Right lobe of liver (tissue), 6 donors: ENCODE data around the gene PRDM16. TPM values are rescaled to one million over a fixed set of nuclear protein-coding genes. Genes with fewer than 3 reads are reported as not detected.

Experiments used
- ATAC-seq, 4 donors: fragments of 200-7000 bp; cut with Tn5 transposase; one replicate each; pipeline ENCODE4 v1.9.1; 2020; ENCODE audit warnings: mild to moderate bottlenecking in 4 of 4, moderate library complexity in 4 of 4
- DNase-seq, 3 donors: peaks; one replicate each; pipeline ENCODE4 v3.0.0-alpha.2; 2020
- H3K27ac ChIP-seq, 3 donors: fragments of 200-600 bp; one replicate each; pipeline ENCODE4 v1.8.0; 2022
- H3K27me3 ChIP-seq, 2 donors: fragments of 200-600 bp; one replicate each; pipeline ENCODE4 v1.8.0; 2022
- H3K36me3 ChIP-seq, 4 donors: fragments of 200-600 bp; sonication (generic) in 1 of 4; one replicate each; pipeline versions ENCODE4 v1.5.1 to v1.8.0; 2017 to 2022; ENCODE audit warnings: control low read depth in 1 of 4
- H3K4me1 ChIP-seq, 4 donors: fragments of 200-600 bp; sonication (generic) in 1 of 4; one replicate each; pipeline versions ENCODE4 v1.5.1 to v1.8.0; 2017 to 2022; ENCODE audit warnings: control low read depth in 1 of 4
- H3K4me3 ChIP-seq, 3 donors: fragments of 200-600 bp; one replicate each; pipeline ENCODE4 v1.8.0; 2022
- H3K9me3 ChIP-seq, 4 donors: fragments of 200-600 bp; sonication (generic) in 1 of 4; one replicate each; pipeline versions ENCODE4 v1.5.1 to v1.8.0; 2017 to 2022; ENCODE audit warnings: control low read depth in 1 of 4
- CTCF ChIP-seq, 4 donors: fragments of 200-600 bp in 3 of 4; fragments of 450-650 bp in 1 of 4; IDR thresholded peaks; one replicate each; pipeline versions ENCODE4 v1.5.1 to v1.8.0; 2016 to 2022; ENCODE audit warnings: antibody characterized with exemption in 4 of 4, mild to moderate bottlenecking in 2 of 4
- POLR2A ChIP-seq: fragments of 450-650 bp; IDR thresholded peaks from one replicate; pipeline ENCODE4 v1.6.1; 2017; ENCODE audit warnings: antibody characterized with exemption, mild to moderate bottlenecking
- WGBS: methylation state at CpG from one replicate; pipeline ENCODE4 v1.1.6; 2018; ENCODE audit warnings: low coverage, low lambda C conversion rate; ENCODE audit not compliant: insufficient coverage; ENCODE audit errors: missing lambda C conversion rate; 5-methylcytosine and 5-hydroxymethylcytosine counted together
- intact Hi-C, 2 donors: fragments of 100-400 bp; cut with DNase I; formaldehyde crosslinking; loops; one replicate each; pipeline versions ENCODE4 v1.11.2 to v1.14.1; 2022
- total RNA-seq, 6 experiments: library from RNA; depleted of rRNA in 2 of 6; stranded (reverse); fragments of >200 nt in 2 of 6; fragmentation: NEBNext Ultra II Directional in 3 of 6; extraction: Animal tissue kit (Norgen Biotek cat#: 25700) in 3 of 6; gene quantifications; one replicate each; pipeline versions ENCODE4 v1.1.0 to v1.2.4, GENCODE V29; 2016 to 2023
- donor health status: DM: no; HTN: yes; CAD: no.
- donor health status: DM: no; HTN: no; CAD: no.
- donor health status: DM: no; HTN: no; CAD: no.
- donor health status: DM: no; HTN: yes; CAD: no.
- donor health status: DM: no; HTN: yes; CAD: no.

The PRDM16 gene
- total RNA-seq, 6 experiments from 2014 or later, result 0.06 to 0.75 (median 0.28) TPM

GRCh38 chr1:3077081-3077480 lies 8.1 kb downstream of the PRDM16 start:
- TF ChIP-seq CTCF (IDR thresholded peaks at IDR 0.05) (no peak), POLR2A (no peak)
- H3K27me3 ChIP-seq, result peaks cover 0 to 5% of the 10 kb centered on the region in 2 donors
- no peaks in the 10 kb centered on the region for H3K36me3 ChIP-seq
- no peaks in the 10 kb centered on the region for H3K4me1 ChIP-seq
- no peak overlapping the region for H3K27ac ChIP-seq
- DNase-seq (no peak), ATAC-seq (no peak)
- intact Hi-C loops, result no loop called here
- no peak overlapping the region for H3K4me3 ChIP-seq
- 53% methylated on average over 2 of the region's 9 CpGs for WGBS
- no peaks in the 10 kb centered on the region for H3K9me3 ChIP-seq

- no CpG with 5 or more reads among the region's 4 CpGs for WGBS
- no peaks in the 10 kb centered on the region for H3K36me3 ChIP-seq
- no peak overlapping the region for H3K4me3 ChIP-seq
- intact Hi-C loops, result no loop called here
- H3K27ac ChIP-seq, result no peak overlapping the region
- DNase-seq, result no peak
- no peak for ATAC-seq
- H3K27me3 ChIP-seq, result peaks cover 0 to 5% of the 10 kb centered on the region in 2 donors
- TF ChIP-seq POLR2A (no peak), CTCF (IDR thresholded peaks at IDR 0.05) (no peak)
- no peaks in the 10 kb centered on the region for H3K9me3 ChIP-seq
- H3K4me1 ChIP-seq, result no peaks in the 10 kb centered on the region
Measured at GRCh38 chr1:3077561-3077960, 8.6 kb downstream of the PRDM16 start.

GRCh38 chr1:3078430-3078861 lies 9.4 kb downstream of the PRDM16 start:
- ATAC-seq (no peak), DNase-seq (no peak)
- no peak overlapping the region for H3K27ac ChIP-seq
- TF ChIP-seq CTCF (IDR thresholded peaks at IDR 0.05), result no peak
- no peak for TF ChIP-seq POLR2A
- 43% methylated on average over 7 of the region's 15 CpGs for whole genome bisulfite sequencing
- H3K4me3 ChIP-seq, result no peak overlapping the region
- H3K9me3 ChIP-seq, result no peaks in the 10 kb centered on the region
- intact Hi-C loops, result no loop called here
- peaks cover 0 to 5% of the 10 kb centered on the region in 2 donors for H3K27me3 ChIP-seq
- no peaks in the 10 kb centered on the region for H3K4me1 ChIP-seq
- no peaks in the 10 kb centered on the region for H3K36me3 ChIP-seq

GRCh38 chr1:3078871-3079270 lies 9.9 kb downstream of the PRDM16 start:
- Histone ChIP-seq H3K36me3 (no peaks in the 10 kb centered on the region), H3K4me3 (no peak overlapping the region), H3K9me3 (no peaks in the 10 kb centered on the region), H3K27me3 (peaks cover 0 to under 1% of the 10 kb centered on the region in 2 donors), H3K27ac (no peak overlapping the region), H3K4me1 (no peaks in the 10 kb centered on the region)
- no peak for TF ChIP-seq CTCF (IDR thresholded peaks at IDR 0.05)
- no peak for TF ChIP-seq POLR2A
- intact Hi-C loops, result no loop called here
- ATAC-seq (no peak), DNase-seq (no peak)
- WGBS, result 66% methylated on average over 12 of the region's 24 CpGs
